HUES64 (cell line): ENCODE data around the gene MBD3L2B.

ENCODE experiments used
- H3K27ac ChIP-seq: 2 replicates; pipeline ENCODE4 v1.7.0; 2013; ENCODE audit warnings: low read depth, low read length, inconsistent platforms
- H3K27me3 ChIP-seq: 2 replicates; pipeline ENCODE4 v1.6.1; 2013; ENCODE audit warnings: mild to moderate bottlenecking, low read length; ENCODE audit not compliant: insufficient read depth
- H3K36me3 ChIP-seq: 2 replicates; pipeline ENCODE4 v1.6.1; 2013; ENCODE audit warnings: mild to moderate bottlenecking, low read length; ENCODE audit not compliant: insufficient read depth
- H3K4me1 ChIP-seq: 2 replicates; pipeline ENCODE4 v1.6.1; 2013; ENCODE audit warnings: mild to moderate bottlenecking, low read length, moderate library complexity; ENCODE audit not compliant: insufficient read depth
- H3K4me3 ChIP-seq: 2 replicates; pipeline ENCODE4 v1.5.1; 2013; ENCODE audit warnings: mild to moderate bottlenecking, low read length, moderate library complexity
- H3K9ac ChIP-seq: 2 replicates; pipeline ENCODE4 v1.6.1; 2013; ENCODE audit warnings: mild to moderate bottlenecking, low read depth, low read length
- H3K9me3 ChIP-seq: 2 replicates; pipeline ENCODE4 v1.6.1; 2013; ENCODE audit warnings: low read depth, low read length; ENCODE audit not compliant: insufficient read depth
- WGBS: fragments of 150-250, 120-280 bp; methylation state at CpG from one replicate; pipeline ENCODE4 v1.1.7; 2013; ENCODE audit warnings: missing lambda C conversion rate; 5-methylcytosine and 5-hydroxymethylcytosine counted together

The MBD3L2B gene

DNA sequence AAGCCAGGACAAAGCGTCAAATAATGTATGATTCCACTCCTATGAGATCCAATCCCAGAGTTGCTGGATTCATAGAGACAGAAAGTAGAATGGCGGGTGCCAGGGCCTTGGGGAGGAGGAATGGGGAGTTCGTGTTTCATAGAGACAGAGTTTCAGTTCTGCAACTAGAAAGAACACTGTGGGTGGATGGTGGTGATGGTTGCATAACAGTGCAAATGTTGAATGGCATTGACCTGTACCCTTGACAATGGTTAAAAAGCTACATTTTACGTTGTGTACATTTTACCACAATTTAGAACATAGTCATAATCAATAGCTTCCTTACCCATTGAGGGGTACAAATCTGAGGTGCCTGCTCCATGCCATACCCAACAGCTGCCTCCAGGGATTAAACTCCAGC, 33.4 kb downstream of the MBD3L2B start:
- no peak overlapping the region for H3K27ac ChIP-seq
- peaks cover 84% of the 10 kb centered on the region for H3K9me3 ChIP-seq
- no peaks in the 10 kb centered on the region for H3K4me1 ChIP-seq
- H3K27me3 ChIP-seq: no peaks in the 10 kb centered on the region
- no peak overlapping the region for H3K9ac ChIP-seq
- H3K4me3 ChIP-seq: no peak overlapping the region
- H3K36me3 ChIP-seq: no peaks in the 10 kb centered on the region
- 35% methylated on average over 4 of the region's 4 CpGs for WGBS

DNA sequence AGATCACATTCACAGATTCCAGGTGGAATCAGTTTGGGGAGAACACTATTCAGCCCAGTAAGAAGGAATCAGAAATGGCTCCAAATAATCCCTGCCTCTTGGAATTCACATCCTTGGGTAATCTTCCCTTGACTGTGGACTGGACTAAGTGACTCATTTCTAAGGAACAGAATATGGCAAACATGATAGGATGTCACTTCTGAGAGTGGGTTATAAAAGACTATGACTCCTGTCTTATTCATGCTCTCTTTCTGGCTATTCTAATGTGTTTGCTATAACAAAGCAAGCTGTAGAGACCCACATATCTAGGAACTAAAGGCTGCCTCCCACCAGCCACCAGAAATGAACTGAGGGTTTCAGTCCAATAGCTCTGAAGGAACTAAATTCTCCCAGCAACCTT, 37.8 kb downstream of the MBD3L2B start:
- H3K9me3 ChIP-seq: peaks cover 86% of the 10 kb centered on the region
- no peak overlapping the region for H3K4me3 ChIP-seq

DNA sequence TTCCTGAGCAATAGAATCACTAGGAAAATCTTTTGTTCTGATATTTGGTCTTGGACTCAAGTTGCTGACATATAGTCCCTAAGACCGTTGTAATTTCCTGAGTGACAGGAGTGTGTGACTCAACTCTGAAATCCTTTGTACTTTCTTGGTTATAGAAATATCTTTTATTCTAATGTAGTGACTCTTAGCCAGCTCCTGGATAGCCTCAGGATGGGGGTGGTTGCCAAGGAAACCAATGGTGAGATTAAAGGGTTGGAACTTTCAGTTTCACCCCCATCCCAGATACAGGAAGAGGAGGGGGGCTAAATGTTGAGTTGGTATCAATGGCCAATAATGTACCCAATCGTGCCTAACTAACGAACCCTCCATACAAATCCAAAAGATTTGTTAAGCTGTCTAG, 41.8 kb downstream of the MBD3L2B start:
- no peaks in the 10 kb centered on the region for H3K27me3 ChIP-seq
- H3K27ac ChIP-seq: no peak overlapping the region

More for the DNA sequence above, 37.8 kb downstream of the MBD3L2B start:
- Histone ChIP-seq H3K27ac (no peak overlapping the region), H3K27me3 (no peaks in the 10 kb centered on the region), H3K4me1 (no peaks in the 10 kb centered on the region), H3K36me3 (no peaks in the 10 kb centered on the region), H3K9ac (no peak overlapping the region)

DNA sequence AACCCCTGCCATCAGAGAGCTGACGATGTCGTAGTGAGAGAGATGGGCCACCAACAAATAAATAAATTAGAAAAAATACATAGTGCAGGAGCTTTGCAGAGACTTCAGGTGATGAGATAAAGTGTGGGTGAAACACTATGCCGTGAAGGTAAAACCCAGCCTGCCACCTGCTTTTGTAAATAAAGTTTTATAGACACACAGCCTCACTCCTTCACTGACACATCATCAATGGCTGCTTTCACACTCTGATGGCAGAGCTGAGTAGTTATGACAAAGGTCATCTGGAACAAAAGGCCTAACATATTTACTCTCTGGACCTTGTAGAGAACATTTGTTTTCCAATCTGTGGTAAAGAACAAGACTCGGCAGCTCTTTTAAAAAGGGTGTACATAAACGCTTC, 45.0 kb downstream of the MBD3L2B start:
- Histone ChIP-seq H3K27me3 (no peaks in the 10 kb centered on the region), H3K9ac (no peak overlapping the region), H3K27ac (no peak overlapping the region), H3K9me3 (peaks cover 80% of the 10 kb centered on the region), H3K4me1 (no peaks in the 10 kb centered on the region), H3K36me3 (no peaks in the 10 kb centered on the region), H3K4me3 (no peak overlapping the region)
- 84% methylated on average over 3 of the region's 5 CpGs for WGBS

More for the DNA sequence above, 41.8 kb downstream of the MBD3L2B start:
- Histone ChIP-seq H3K9ac (no peak overlapping the region), H3K4me1 (no peaks in the 10 kb centered on the region), H3K36me3 (no peaks in the 10 kb centered on the region), H3K9me3 (peaks cover 90% of the 10 kb centered on the region), H3K4me3 (no peak overlapping the region)
- WGBS: 78% methylated on average over 1 of the region's 3 CpGs

DNA sequence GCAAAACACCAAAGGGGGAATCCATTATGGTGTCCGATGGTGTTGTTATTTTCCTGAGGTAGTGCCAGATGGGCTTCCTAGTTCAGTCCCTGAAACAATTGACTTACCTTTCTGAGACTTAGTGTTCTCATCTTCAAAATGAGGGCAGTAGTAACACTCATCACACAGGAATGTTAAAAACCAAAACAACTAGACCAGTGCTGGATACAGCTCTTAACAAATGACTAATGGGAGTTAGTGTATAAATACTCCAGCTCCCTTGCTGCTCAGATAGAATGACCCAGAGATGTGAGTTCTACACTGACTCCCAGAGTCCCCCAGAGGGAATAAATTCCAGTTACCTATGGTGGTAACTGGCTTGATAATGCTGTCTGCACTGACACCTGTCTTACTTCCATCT, 49.9 kb downstream of the MBD3L2B start:
- H3K27me3 ChIP-seq: no peaks in the 10 kb centered on the region
- H3K9me3 ChIP-seq: peaks cover 82% of the 10 kb centered on the region
- no peak overlapping the region for H3K27ac ChIP-seq
- H3K36me3 ChIP-seq: no peaks in the 10 kb centered on the region
- no peak overlapping the region for H3K4me3 ChIP-seq
- H3K4me1 ChIP-seq: no peaks in the 10 kb centered on the region
- 80% methylated on average over 1 of the region's 1 CpG for WGBS
- H3K9ac ChIP-seq: no peak overlapping the region

DNA sequence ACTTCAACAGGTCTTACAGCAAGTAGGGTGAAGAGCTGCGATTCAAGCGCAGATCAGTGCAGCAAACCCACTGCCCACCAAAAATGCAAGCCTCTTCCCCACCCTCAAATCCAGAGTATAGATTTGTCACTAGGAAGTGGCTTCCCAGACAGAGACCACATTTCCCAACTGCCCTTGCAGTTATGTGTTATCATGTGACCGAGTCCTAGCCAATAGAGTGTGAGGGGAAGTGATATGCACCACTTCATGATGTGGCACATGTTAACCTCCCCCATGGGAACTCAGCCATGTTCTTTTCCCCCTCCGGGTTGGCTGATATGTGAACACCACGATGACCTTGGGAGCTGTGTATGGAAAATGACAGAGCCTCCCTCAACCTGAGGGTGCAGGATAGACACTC, 50.8 kb downstream of the MBD3L2B start:
- Histone ChIP-seq H3K4me3 (no peak overlapping the region), H3K27me3 (no peaks in the 10 kb centered on the region), H3K9me3 (peaks cover 82% of the 10 kb centered on the region), H3K4me1 (no peaks in the 10 kb centered on the region), H3K36me3 (no peaks in the 10 kb centered on the region), H3K27ac (no peak overlapping the region), H3K9ac (no peak overlapping the region)
- 87% methylated on average over 4 of the region's 5 CpGs for WGBS

DNA sequence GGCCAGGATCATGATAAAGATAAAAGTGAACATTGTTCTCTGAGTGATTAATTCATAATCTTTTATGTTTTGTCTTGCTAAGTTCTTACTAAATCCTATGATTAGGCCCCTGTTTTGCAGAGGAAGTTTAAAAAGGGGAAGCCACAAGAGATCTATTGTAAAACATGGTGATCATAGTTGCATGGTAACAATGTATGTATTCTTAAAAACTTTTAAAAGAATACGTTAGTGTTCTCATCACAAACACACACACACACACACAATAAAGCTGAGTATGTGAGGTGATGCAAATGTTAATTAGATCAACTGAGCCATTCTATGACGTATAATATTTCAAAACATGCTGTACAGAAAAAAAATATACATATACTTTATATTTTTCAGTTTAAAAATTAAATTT, 51.2 kb downstream of the MBD3L2B start:
- WGBS: no CpG with 5 or more reads among the region's 2 CpGs
- H3K27me3 ChIP-seq: no peaks in the 10 kb centered on the region
- H3K27ac ChIP-seq: no peak overlapping the region
- no peak overlapping the region for H3K4me3 ChIP-seq
- H3K36me3 ChIP-seq: no peaks in the 10 kb centered on the region
- no peaks in the 10 kb centered on the region for H3K4me1 ChIP-seq
- peaks cover 83% of the 10 kb centered on the region for H3K9me3 ChIP-seq
- no peak overlapping the region for H3K9ac ChIP-seq

DNA sequence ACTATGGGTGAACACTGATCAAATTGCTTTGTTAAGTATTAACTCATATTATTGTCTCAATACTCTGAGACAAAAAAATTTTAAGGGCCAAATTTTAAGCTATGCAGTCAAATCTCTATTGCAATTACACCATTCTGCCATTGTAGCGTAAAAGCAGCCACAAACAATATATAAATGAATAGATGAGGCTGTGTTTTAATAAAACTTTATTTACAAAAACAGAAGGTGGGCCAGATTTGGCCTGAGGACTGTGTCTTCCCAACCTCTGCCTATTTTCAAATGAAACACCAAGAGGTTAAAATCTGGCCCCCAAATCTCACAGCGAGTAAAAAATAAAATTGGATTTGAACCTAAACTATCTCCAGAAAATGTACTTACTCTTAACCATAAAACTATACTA, 51.7 kb downstream of the MBD3L2B start:
- H3K9me3 ChIP-seq: peaks cover 81% of the 10 kb centered on the region
- no peak overlapping the region for H3K4me3 ChIP-seq
- H3K9ac ChIP-seq: no peak overlapping the region
- H3K27me3 ChIP-seq: no peaks in the 10 kb centered on the region
- H3K36me3 ChIP-seq: no peaks in the 10 kb centered on the region
- H3K27ac ChIP-seq: no peak overlapping the region
- no peaks in the 10 kb centered on the region for H3K4me1 ChIP-seq
- WGBS: 73% methylated on average over 1 of the region's 2 CpGs
